HCT116 (cell line): Measurements from ENCODE around the gene WWOX. TPM values are rescaled to one million over a fixed set of nuclear protein-coding genes. Genes with fewer than 3 reads are reported as not detected.

Experiments used
- ATAC-seq: fragments of 200-7000 bp; cut with Tn5 transposase; 2 replicates; pipeline ENCODE4 v1.9.1; 2020; ENCODE audit warnings: mild to moderate bottlenecking, moderate library complexity
- BruUV-seq: library from RNA; stranded (reverse); fragments of 400-500 nt; replicated peaks from 2 replicates; lab custom pipeline; 2021; lab: Mats Ljungman, UMichigan
- CTCF ChIA-PET: fragments of 300-600 bp; sonication (Branson Sonifier 250); formaldehyde crosslinking; loops from one replicate; lab custom pipeline; 2021; ENCODE audit warnings: antibody characterized with exemption; lab: Charles Lee
- POLR2A ChIA-PET: fragments of 300-600, 350-600 bp; sonication (Branson Sonifier 250); formaldehyde crosslinking; loops from one replicate; lab custom pipeline; 2021; ENCODE audit warnings: antibody characterized with exemption; lab: Charles Lee
- RAD21 ChIA-PET, 2 experiments: fragments of 300-600 bp; sonication (Branson Sonifier 250); formaldehyde crosslinking; loops; one replicate each; lab custom pipeline; 2023; ENCODE audit warnings: low total read pairs in 2 of 2; ENCODE audit not compliant: uncharacterized antibody in 2 of 2, unreplicated experiment in 2 of 2, low non-redundant PET in 1 of 2; lab: Charles Lee
- DNase-seq: peaks from one replicate; pipeline ENCODE4 v3.0.0-alpha.2; 2010; ENCODE audit warnings: low read depth, low spot score
- H2AFZ ChIP-seq: fragments of 200-600 bp; shearing (Covaris generic), sonication (generic); 2 replicates; pipeline ENCODE4 v1.6.1; 2017; ENCODE audit warnings: low read depth, mixed run types, mixed read lengths, antibody characterized with exemption, low read length; ENCODE audit not compliant: poor library complexity, severe bottlenecking
- H3K27ac ChIP-seq: 2 replicates; pipeline ENCODE4 v1.5.1; 2012; ENCODE audit warnings: low read depth, low read length
- H3K27me3 ChIP-seq: fragments of 200-600 bp; sonication (generic); 2 replicates; pipeline ENCODE4 v1.6.1; 2016; ENCODE audit warnings: mixed run types, low read length, mixed read lengths; ENCODE audit not compliant: insufficient read depth
- H3K36me3 ChIP-seq, 2 experiments: fragments of 200-500 bp in 1 of 2; fragments of 200-600 bp in 1 of 2; sonication (Bioruptor generic) in 1 of 2; sonication (generic) in 1 of 2; 2 replicates each; pipeline versions ENCODE4 v1.5.1 to v1.6.1; 2014 to 2016; ENCODE audit warnings: low read length in 2 of 2, inconsistent platforms in 1 of 2, mixed read lengths in 1 of 2, mixed run types in 1 of 2; ENCODE audit not compliant: insufficient read depth in 2 of 2, control insufficient read depth in 1 of 2
- H3K4me1 ChIP-seq, 2 experiments: fragments of 200-600 bp in 1 of 2; sonication (generic) in 1 of 2; 2 replicates each; pipeline versions ENCODE4 v1.5.1 to v1.6.1; 2012 to 2017; ENCODE audit warnings: low read length in 2 of 2, inconsistent platforms in 1 of 2, mild to moderate bottlenecking in 1 of 2, mixed read lengths in 1 of 2, mixed run types in 1 of 2, moderate library complexity in 1 of 2; ENCODE audit not compliant: insufficient read depth in 2 of 2, control insufficient read depth in 1 of 2
- H3K4me2 ChIP-seq: fragments of 200-600 bp; sonication (generic); 2 replicates; pipeline ENCODE4 v1.6.1; 2017; ENCODE audit warnings: mixed run types, low read length, mixed read lengths
- H3K4me3 ChIP-seq, 2 experiments: fragments of 200-600 bp in 1 of 2; sonication (generic) in 1 of 2; replicated peaks in 1 of 2; 2 replicates each; pipeline ENCODE4 v1.5.1; 2011 to 2016; ENCODE audit warnings: low read length in 2 of 2, control low read depth in 1 of 2, low read depth in 1 of 2, mild to moderate bottlenecking in 1 of 2, mixed read lengths in 1 of 2, mixed run types in 1 of 2
- H3K79me2 ChIP-seq: fragments of 200-600 bp; sonication (generic); 2 replicates; pipeline ENCODE4 v1.6.1; 2017; ENCODE audit warnings: mild to moderate bottlenecking, mixed run types, low read length, moderate library complexity, mixed read lengths; ENCODE audit not compliant: insufficient read depth
- H3K9ac ChIP-seq: fragments of 200-600 bp; sonication (generic); 2 replicates; pipeline ENCODE4 v1.6.1; 2016; ENCODE audit warnings: low read length, mixed read lengths
- H3K9me2 ChIP-seq: fragments of 200-600 bp; sonication (generic), shearing (Covaris generic); 2 replicates; pipeline ENCODE4 v1.6.1; 2017; ENCODE audit warnings: mixed run types, mild to moderate bottlenecking, moderate library complexity; ENCODE audit not compliant: insufficient read depth
- H3K9me3 ChIP-seq, 2 experiments: fragments of 200-500 bp in 1 of 2; fragments of 200-600 bp in 1 of 2; sonication (Bioruptor generic) in 1 of 2; sonication (generic) in 1 of 2; 2 replicates each; pipeline ENCODE4 v1.6.1; 2014 to 2017; ENCODE audit warnings: low read length in 2 of 2, mixed read lengths in 2 of 2, inconsistent platforms in 1 of 2, low read depth in 1 of 2, mild to moderate bottlenecking in 1 of 2, mixed run types in 1 of 2, moderate library complexity in 1 of 2; ENCODE audit not compliant: control insufficient read depth in 1 of 2, insufficient read depth in 1 of 2
- H4K20me1 ChIP-seq: fragments of 200-600 bp; sonication (generic), shearing (Covaris generic); 2 replicates; pipeline ENCODE4 v1.6.1; 2017; ENCODE audit warnings: mixed run types, mild to moderate bottlenecking, moderate library complexity; ENCODE audit not compliant: insufficient read depth
- CBX3 ChIP-seq: IDR thresholded peaks from 2 replicates; pipeline ENCODE4 v1.6.1; 2012; ENCODE audit warnings: low read depth
- CEBPB ChIP-seq: IDR thresholded peaks from 2 replicates; pipeline ENCODE4 v1.6.1; 2012; ENCODE audit warnings: low read depth
- POLR2AphosphoS5 ChIP-seq: IDR thresholded peaks from 2 replicates; pipeline ENCODE4 v1.6.1; 2011; ENCODE audit warnings: mild to moderate bottlenecking, low read depth, low read length, moderate library complexity
- SP1 ChIP-seq: IDR thresholded peaks from 2 replicates; pipeline ENCODE4 v1.6.1; 2012; ENCODE audit warnings: low read depth
- SRF ChIP-seq: IDR thresholded peaks from 2 replicates; pipeline ENCODE4 v1.6.1; 2012; ENCODE audit warnings: low read depth
- TCF7L2 ChIP-seq: IDR thresholded peaks from 2 replicates; pipeline ENCODE4 v1.7.0; 2011; ENCODE audit warnings: borderline replicate concordance, inconsistent platforms; ENCODE audit not compliant: insufficient read depth, insufficient read length; ENCODE audit errors: extremely low read depth
- YY1 ChIP-seq: IDR thresholded peaks from 2 replicates; pipeline ENCODE4 v1.6.1; 2011; ENCODE audit warnings: low read length, low read depth, moderate library complexity, mild to moderate bottlenecking; ENCODE audit not compliant: insufficient replicate concordance; ENCODE audit errors: extremely low read depth
- ZNF274 ChIP-seq: fragments of 200-500 bp; sonication (Bioruptor generic); IDR thresholded peaks from 2 replicates; pipeline ENCODE4 v1.6.1; 2014; ENCODE audit warnings: mild to moderate bottlenecking, low read depth, low read length, inconsistent platforms
- intact Hi-C: fragments of 100-400 bp; cut with micrococcal nuclease; formaldehyde crosslinking; loops from 2 replicates; pipeline ENCODE4 v1.10.0; 2022
- total RNA-seq: library from RNA; stranded (reverse); gene quantifications from one replicate; pipeline ENCODE4 v1.2.1, GENCODE V29; 2021; ENCODE audit not compliant: unreplicated experiment
- TF ChIP-seq, protein P1 (sequence below): IDR thresholded peaks from 2 replicates; pipeline ENCODE4 v1.6.1; 2012
- TF ChIP-seq, protein P2 (sequence below), 3 experiments: fragments of 200-600 bp in 1 of 3; sonication (generic) in 1 of 3; IDR thresholded peaks in 2 of 3; conservative IDR thresholded peaks in 1 of 3; 2 replicates each; pipeline ENCODE4 v1.5.1; 2012 to 2017; ENCODE audit warnings: low read depth in 2 of 3, low read length in 2 of 3, antibody characterized with exemption in 1 of 3, borderline replicate concordance in 1 of 3, control low read depth in 1 of 3, mild to moderate bottlenecking in 1 of 3, mixed read lengths in 1 of 3, mixed run types in 1 of 3, moderate library complexity in 1 of 3; ENCODE audit not compliant: insufficient read depth in 1 of 3
- TF ChIP-seq, protein P3 (sequence below): IDR thresholded peaks from 2 replicates; pipeline ENCODE4 v1.6.1; 2011; ENCODE audit warnings: mild to moderate bottlenecking, low read length, moderate library complexity; ENCODE audit not compliant: insufficient replicate concordance; ENCODE audit errors: extremely low read depth

Gene WWOX
- total RNA-seq, 1 experiment from 2014 or later, result 13.7 TPM

DNA sequence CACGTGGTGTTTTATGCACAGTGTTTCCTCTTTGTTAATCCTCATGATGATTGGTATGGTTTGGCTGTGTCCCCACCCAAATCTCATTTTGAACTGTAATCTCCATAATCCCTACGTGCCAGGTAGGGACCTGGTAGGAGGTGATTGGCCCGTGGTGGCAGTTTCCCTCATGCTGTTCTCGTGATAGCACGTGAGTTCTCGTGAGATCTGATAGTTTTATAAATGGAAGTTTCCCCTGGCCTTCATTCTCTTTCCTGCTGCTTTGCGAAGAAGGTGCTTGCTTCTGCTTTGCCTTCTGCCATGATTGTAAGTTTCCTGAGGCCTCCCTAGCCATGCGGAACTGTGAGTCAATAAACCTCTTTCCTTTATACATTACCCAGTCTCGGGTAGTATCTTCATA lies 115.8 kb downstream of the WWOX start:
- CTCF ChIA-PET, result no interaction called here
- Histone ChIP-seq H3K36me3 (no peaks in the 10 kb centered on the region), H3K9me3 (no peaks in the 10 kb centered on the region), H3K9ac (no peak overlapping the region), H3K4me2 (no peak overlapping the region), H3K9me2 (no peaks in the 10 kb centered on the region), H3K27ac (no peak overlapping the region), H2AFZ (no peak overlapping the region), H4K20me1 (no peaks in the 10 kb centered on the region), H3K4me3 (no peak overlapping the region), H3K79me2 (no peaks in the 10 kb centered on the region), H3K27me3 (no peaks in the 10 kb centered on the region), H3K4me1 (peaks cover 15 to 27% of the 10 kb centered on the region in 2 experiments)
- TF ChIP-seq, protein P1, sequence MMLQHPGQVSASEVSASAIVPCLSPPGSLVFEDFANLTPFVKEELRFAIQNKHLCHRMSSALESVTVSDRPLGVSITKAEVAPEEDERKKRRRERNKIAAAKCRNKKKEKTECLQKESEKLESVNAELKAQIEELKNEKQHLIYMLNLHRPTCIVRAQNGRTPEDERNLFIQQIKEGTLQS, result no peak
- TF ChIP-seq YY1 (no peak), POLR2AphosphoS5 (no peak), ZNF274 (no peak), SRF (no peak), CBX3 (no peak), CEBPB (no peak), TCF7L2 (no peak), SP1 (no peak)
- TF ChIP-seq, protein P2, sequence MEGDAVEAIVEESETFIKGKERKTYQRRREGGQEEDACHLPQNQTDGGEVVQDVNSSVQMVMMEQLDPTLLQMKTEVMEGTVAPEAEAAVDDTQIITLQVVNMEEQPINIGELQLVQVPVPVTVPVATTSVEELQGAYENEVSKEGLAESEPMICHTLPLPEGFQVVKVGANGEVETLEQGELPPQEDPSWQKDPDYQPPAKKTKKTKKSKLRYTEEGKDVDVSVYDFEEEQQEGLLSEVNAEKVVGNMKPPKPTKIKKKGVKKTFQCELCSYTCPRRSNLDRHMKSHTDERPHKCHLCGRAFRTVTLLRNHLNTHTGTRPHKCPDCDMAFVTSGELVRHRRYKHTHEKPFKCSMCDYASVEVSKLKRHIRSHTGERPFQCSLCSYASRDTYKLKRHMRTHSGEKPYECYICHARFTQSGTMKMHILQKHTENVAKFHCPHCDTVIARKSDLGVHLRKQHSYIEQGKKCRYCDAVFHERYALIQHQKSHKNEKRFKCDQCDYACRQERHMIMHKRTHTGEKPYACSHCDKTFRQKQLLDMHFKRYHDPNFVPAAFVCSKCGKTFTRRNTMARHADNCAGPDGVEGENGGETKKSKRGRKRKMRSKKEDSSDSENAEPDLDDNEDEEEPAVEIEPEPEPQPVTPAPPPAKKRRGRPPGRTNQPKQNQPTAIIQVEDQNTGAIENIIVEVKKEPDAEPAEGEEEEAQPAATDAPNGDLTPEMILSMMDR (IDR thresholded peaks at IDR 0.05 in 2 of 3, conservative IDR thresholded peaks at IDR 0.05 in 1 of 3; ENCODE audit: borderline replicate concordance in 1 of 3, insufficient read depth in 1 of 3, low read depth in 2 of 3, low read length in 2 of 3), result no peak
- TF ChIP-seq, protein P3, sequence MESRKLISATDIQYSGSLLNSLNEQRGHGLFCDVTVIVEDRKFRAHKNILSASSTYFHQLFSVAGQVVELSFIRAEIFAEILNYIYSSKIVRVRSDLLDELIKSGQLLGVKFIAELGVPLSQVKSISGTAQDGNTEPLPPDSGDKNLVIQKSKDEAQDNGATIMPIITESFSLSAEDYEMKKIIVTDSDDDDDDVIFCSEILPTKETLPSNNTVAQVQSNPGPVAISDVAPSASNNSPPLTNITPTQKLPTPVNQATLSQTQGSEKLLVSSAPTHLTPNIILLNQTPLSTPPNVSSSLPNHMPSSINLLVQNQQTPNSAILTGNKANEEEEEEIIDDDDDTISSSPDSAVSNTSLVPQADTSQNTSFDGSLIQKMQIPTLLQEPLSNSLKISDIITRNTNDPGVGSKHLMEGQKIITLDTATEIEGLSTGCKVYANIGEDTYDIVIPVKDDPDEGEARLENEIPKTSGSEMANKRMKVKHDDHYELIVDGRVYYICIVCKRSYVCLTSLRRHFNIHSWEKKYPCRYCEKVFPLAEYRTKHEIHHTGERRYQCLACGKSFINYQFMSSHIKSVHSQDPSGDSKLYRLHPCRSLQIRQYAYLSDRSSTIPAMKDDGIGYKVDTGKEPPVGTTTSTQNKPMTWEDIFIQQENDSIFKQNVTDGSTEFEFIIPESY, result no peak
- POLR2A ChIA-PET, result no interaction called here
- ATAC-seq (no peak), DNase-seq (no peak)
- intact Hi-C loops, result no loop called here
- RAD21 ChIA-PET, result no interaction called here
- BruUV-seq, result no TSS peak
